ENCODE results near the gene PINK1.

PINK1 gene

GRCh38 chr1:20654104-20654690, 20.9 kb downstream of the PINK1 start:
- Mint-ChIP-seq H3K4me3 (no peak overlapping the region), H3K27ac (peak overlapping the region; percentile 34), H3K9me3 (no peaks in the 10 kb centered on the region), H3K36me3 (peaks cover 100% of the 10 kb centered on the region), H3K4me1 (peaks cover 19% of the 10 kb centered on the region)
- DNase-seq (ENCODE audit: low spot score in 2 of 2) (no peak), ATAC-seq (no peak)

- no peak overlapping the region for H3K4me3 Mint-ChIP-seq
- H3K27ac Mint-ChIP-seq = peak overlapping the region; percentile 80
- peaks cover 39% of the 10 kb centered on the region for H3K4me1 Mint-ChIP-seq
- H3K36me3 Mint-ChIP-seq = peaks cover 90% of the 10 kb centered on the region
- no peak for ATAC-seq
- DNase-seq (ENCODE audit: low spot score in 2 of 2) = no peak
- H3K9me3 Mint-ChIP-seq = no peaks in the 10 kb centered on the region
Measured at GRCh38 chr1:20657024-20657423, 23.8 kb downstream of the PINK1 start.

- peaks cover 83% of the 10 kb centered on the region for H3K36me3 Mint-ChIP-seq
Measured at GRCh38 chr1:20658166-20658915, 25.1 kb downstream of the PINK1 start.

GRCh38 chr1:20660363-20660762, 27.1 kb downstream of the PINK1 start:
- Mint-ChIP-seq H3K9me3 (no peaks in the 10 kb centered on the region), H3K4me3 (peak overlapping the region; percentile 97), H3K27ac (peak overlapping the region; percentile 99), H3K4me1 (peaks cover 49% of the 10 kb centered on the region), H3K36me3 (peaks cover 63% of the 10 kb centered on the region)
- ATAC-seq (no peak), DNase-seq (ENCODE audit: low spot score in 2 of 2) (no peak)

More at GRCh38 chr1:20658166-20658915, 25.1 kb downstream of the PINK1 start:
- no peaks in the 10 kb centered on the region for H3K9me3 Mint-ChIP-seq
- ATAC-seq (no peak), DNase-seq (ENCODE audit: low spot score in 2 of 2) (no peak)
- H3K4me1 Mint-ChIP-seq = peaks cover 49% of the 10 kb centered on the region
- peak overlapping the region; percentile 97 for H3K4me3 Mint-ChIP-seq
- H3K27ac Mint-ChIP-seq = peak overlapping the region; percentile 99

GRCh38 chr1:20660847-20661206, 27.6 kb downstream of the PINK1 start:
- H3K4me1 Mint-ChIP-seq = peaks cover 49% of the 10 kb centered on the region
- ATAC-seq = peak; percentile 3
- no peak for DNase-seq (ENCODE audit: low spot score in 2 of 2)
- peaks cover 58% of the 10 kb centered on the region for H3K36me3 Mint-ChIP-seq
- H3K27ac Mint-ChIP-seq = peak overlapping the region; percentile 99
- H3K4me3 Mint-ChIP-seq = peak overlapping the region; percentile 97
- no peaks in the 10 kb centered on the region for H3K9me3 Mint-ChIP-seq

DNA sequence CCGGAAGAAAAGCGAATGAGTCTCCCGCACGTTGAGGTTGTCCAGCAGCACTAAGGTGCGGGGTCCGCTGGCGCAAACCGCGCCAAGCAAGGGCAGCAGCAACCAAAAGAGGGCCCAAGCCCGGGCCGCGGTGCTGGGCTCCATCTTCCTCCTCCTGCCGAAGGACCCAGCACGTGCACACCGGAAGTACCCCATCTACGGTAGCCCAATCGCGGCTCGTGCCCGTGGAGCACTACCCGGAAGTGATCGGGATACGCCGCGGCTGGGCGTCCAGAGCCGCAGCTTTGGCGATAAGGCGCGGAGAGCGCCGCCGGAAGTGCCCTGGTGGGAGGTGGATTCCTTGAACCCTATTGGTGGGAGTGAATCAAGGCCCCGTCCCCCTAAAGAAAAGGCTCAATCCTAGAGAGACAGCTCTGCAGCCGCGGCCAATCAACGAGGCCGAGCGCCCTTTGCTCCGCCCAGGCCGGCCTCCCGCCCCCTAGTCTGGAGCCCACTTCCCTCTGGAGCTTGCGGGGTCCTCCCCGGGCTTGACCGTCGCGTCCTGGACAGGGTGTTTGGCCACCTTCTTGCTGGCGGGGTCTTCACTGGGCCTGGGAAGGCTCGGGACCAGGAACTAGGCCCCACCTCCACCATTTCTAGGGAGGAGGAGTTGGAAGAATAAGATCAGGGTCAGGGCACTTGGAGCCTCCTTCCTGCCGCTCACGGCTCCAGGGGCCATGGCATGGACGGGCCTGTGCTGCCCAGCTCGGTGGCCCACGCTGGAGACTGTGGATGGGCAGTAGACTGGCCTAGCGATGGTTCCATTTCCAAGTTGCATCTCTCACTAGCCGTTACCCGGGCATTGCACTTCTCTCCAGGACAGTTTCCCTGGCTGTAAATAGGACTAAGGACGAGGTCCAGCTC, 28.2 kb downstream of the PINK1 start, which contains the start of gene DDOST:
Gene DDOST, minus strand, starts transcription at position 163 of the 903 bp plus-strand sequence. Its CDS starts 19 bp downstream, at position 144.
- ATAC-seq (peak; percentile 98), DNase-seq (ENCODE audit: low spot score in 2 of 2) (peak; percentile 82 to 95)
- Mint-ChIP-seq H3K4me3 (peak within 1 kb of the TSS; percentile 97), H3K4me1 (peaks cover 49% of the 10 kb centered on the region), H3K36me3 (peaks cover 52% of the 10 kb centered on the region), H3K27ac (peak within 1 kb of the TSS; percentile 99), H3K9me3 (no peaks in the 10 kb centered on the region)

DNA sequence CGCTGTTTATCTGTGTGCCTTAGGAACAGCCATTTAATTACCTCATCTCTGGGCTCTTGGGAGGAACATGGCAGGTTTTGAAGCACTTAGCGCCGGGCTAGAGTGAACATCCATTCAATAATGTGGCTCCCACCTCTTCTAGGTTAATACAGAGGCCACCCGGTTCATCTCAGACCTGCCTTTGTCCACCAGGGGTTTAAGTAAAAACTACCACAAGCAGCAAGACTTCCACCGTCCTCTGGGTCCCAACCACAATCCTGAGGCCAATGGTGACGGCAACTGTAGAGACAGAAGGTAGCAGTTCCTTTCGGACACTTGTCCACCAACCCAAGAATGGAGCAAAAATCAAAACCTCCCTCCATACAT, 28.8 kb downstream of the PINK1 start:
- peak overlapping the region; percentile 99 for H3K27ac Mint-ChIP-seq
- no peak for DNase-seq (ENCODE audit: low spot score in 2 of 2)
- no peak for ATAC-seq
- peaks cover 49% of the 10 kb centered on the region for H3K4me1 Mint-ChIP-seq
- no peaks in the 10 kb centered on the region for H3K9me3 Mint-ChIP-seq
- H3K4me3 Mint-ChIP-seq = peak overlapping the region; percentile 97
- peaks cover 46% of the 10 kb centered on the region for H3K36me3 Mint-ChIP-seq

- H3K9me3 Mint-ChIP-seq = no peaks in the 10 kb centered on the region
- H3K27ac Mint-ChIP-seq = peak overlapping the region; percentile 99
- no peak for ATAC-seq
- peaks cover 33% of the 10 kb centered on the region for H3K36me3 Mint-ChIP-seq
- no peak for DNase-seq (ENCODE audit: low spot score in 2 of 2)
- peak overlapping the region; percentile 97 for H3K4me3 Mint-ChIP-seq
- H3K4me1 Mint-ChIP-seq = peaks cover 44% of the 10 kb centered on the region
Measured at GRCh38 chr1:20663365-20663764, 30.1 kb downstream of the PINK1 start.

- Mint-ChIP-seq H3K9me3 (no peaks in the 10 kb centered on the region), H3K4me1 (peaks cover 37% of the 10 kb centered on the region), H3K4me3 (no peak overlapping the region), H3K27ac (peak overlapping the region; percentile 99), H3K36me3 (peaks cover 25% of the 10 kb centered on the region)
- no peak for DNase-seq (ENCODE audit: low spot score in 2 of 2)
- no peak for ATAC-seq
Measured at GRCh38 chr1:20663969-20664715, 30.9 kb downstream of the PINK1 start.

GRCh38 chr1:20665726-20666125, 32.5 kb downstream of the PINK1 start:
- peaks cover 14% of the 10 kb centered on the region for H3K36me3 Mint-ChIP-seq
- DNase-seq (ENCODE audit: low spot score in 2 of 2) (no peak), ATAC-seq (no peak)
- no peak overlapping the region for H3K27ac Mint-ChIP-seq
- no peaks in the 10 kb centered on the region for H3K9me3 Mint-ChIP-seq
- peaks cover 21% of the 10 kb centered on the region for H3K4me1 Mint-ChIP-seq
- H3K4me3 Mint-ChIP-seq = no peak overlapping the region

DNA sequence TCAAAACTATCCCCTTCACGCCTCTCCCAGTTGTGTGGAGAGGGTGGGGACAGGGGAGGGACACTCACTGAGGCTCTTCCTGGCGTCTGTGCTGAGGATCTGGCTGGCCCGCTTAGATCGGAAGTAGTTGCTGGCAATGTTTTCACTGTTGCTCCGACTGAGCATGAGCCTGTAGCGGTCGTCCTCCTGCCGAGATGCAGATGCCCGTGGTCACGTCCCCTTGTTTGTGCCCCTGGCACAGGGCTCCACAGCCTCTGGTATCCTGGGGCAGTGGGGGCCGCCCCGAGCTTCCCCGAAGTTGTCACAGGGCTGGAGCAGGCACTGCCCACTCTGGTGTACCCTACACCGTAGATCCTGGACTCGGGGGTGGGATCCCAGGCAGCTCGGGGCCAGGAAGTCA, 32.9 kb downstream of the PINK1 start:
- DNase-seq (ENCODE audit: low spot score in 2 of 2) (no peak), ATAC-seq (no peak)
- Mint-ChIP-seq H3K27ac (no peak overlapping the region), H3K9me3 (no peaks in the 10 kb centered on the region), H3K4me3 (no peak overlapping the region), H3K36me3 (peaks cover 10% of the 10 kb centered on the region), H3K4me1 (peaks cover 20% of the 10 kb centered on the region)

GRCh38 chr1:20666804-20667203, 33.5 kb downstream of the PINK1 start:
- Mint-ChIP-seq H3K4me3 (no peak overlapping the region), H3K9me3 (no peaks in the 10 kb centered on the region), H3K36me3 (peaks cover 6% of the 10 kb centered on the region), H3K27ac (no peak overlapping the region), H3K4me1 (peaks cover 18% of the 10 kb centered on the region)
- DNase-seq (ENCODE audit: low spot score in 2 of 2) (no peak), ATAC-seq (peak; percentile 79)

GRCh38 chr1:20668581-20668980, 35.3 kb downstream of the PINK1 start:
- H3K36me3 Mint-ChIP-seq = no peaks in the 10 kb centered on the region
- no peak overlapping the region for H3K27ac Mint-ChIP-seq
- no peaks in the 10 kb centered on the region for H3K9me3 Mint-ChIP-seq
- peaks cover 6% of the 10 kb centered on the region for H3K4me1 Mint-ChIP-seq
- DNase-seq (ENCODE audit: low spot score in 2 of 2) (no peak), ATAC-seq (no peak)
- H3K4me3 Mint-ChIP-seq = no peak overlapping the region

DNA sequence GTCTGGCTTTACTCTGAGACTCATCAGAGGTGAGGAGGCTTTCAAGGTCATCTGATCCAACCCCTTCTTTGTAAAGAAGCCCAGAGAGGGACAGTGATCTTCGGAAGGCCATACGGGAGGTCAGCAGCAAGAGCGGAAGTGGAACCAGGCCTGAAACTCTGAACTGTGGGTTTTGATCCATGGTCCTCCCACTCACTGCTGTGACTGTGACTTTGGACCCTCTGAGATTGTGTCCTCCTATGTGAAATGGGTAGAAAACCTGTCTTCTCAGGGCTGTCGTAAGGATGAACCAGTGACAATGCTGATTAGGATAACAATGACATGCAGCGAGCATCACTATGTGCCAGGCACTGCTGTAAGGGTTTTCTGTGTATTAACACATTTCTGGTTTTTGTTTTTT, 37.7 kb downstream of the PINK1 start:
- peaks cover 4% of the 10 kb centered on the region for H3K36me3 Mint-ChIP-seq
- H3K4me3 Mint-ChIP-seq = no peak overlapping the region
- no peak for DNase-seq (ENCODE audit: low spot score in 2 of 2)

GRCh38 chr1:20672265-20672632, 39.0 kb downstream of the PINK1 start:
- H3K36me3 Mint-ChIP-seq = peaks cover 5% of the 10 kb centered on the region
- H3K27ac Mint-ChIP-seq = no peak overlapping the region
- no peak overlapping the region for H3K4me3 Mint-ChIP-seq
- DNase-seq (ENCODE audit: low spot score in 2 of 2) (no peak), ATAC-seq (no peak)
- H3K9me3 Mint-ChIP-seq = no peaks in the 10 kb centered on the region
- H3K4me1 Mint-ChIP-seq = no peaks in the 10 kb centered on the region

More for the DNA sequence above, 37.7 kb downstream of the PINK1 start:
- Mint-ChIP-seq H3K9me3 (no peaks in the 10 kb centered on the region), H3K4me1 (peaks cover 6% of the 10 kb centered on the region), H3K27ac (no peak overlapping the region)
- no peak for ATAC-seq
